DND-41 (cell line): ENCODE results near the gene DCPS.
"Not testable (repeated sequence)": the region's sequence is repeated elsewhere in the genome, so short reads cannot be mapped to it uniquely, and the experiment has no call there.

Experiments
- ATAC-seq: fragments of 200-7000 bp; cut with Tn5 transposase; 3 replicates; pipeline ENCODE4 v1.9.1; 2021; ENCODE audit warnings: low read depth; ENCODE audit not compliant: insufficient read depth
- DNase-seq: peaks from one replicate; pipeline ENCODE4 v3.0.0-alpha.2; 2020
- H2AFZ ChIP-seq: 2 replicates; pipeline ENCODE4 v1.6.0; 2012; ENCODE audit warnings: low read depth, low read length
- H3K27ac ChIP-seq: 2 replicates; pipeline ENCODE4 v1.5.1; 2012; ENCODE audit warnings: low read length, inconsistent platforms
- H3K27me3 ChIP-seq: fragments of 200-600 bp; sonication (generic); 2 replicates; pipeline ENCODE4 v1.6.0; 2012; ENCODE audit warnings: low read length, mild to moderate bottlenecking, inconsistent platforms; ENCODE audit not compliant: insufficient read depth, poor library complexity
- H3K36me3 ChIP-seq: 2 replicates; pipeline ENCODE4 v1.5.1; 2012; ENCODE audit warnings: low read length, inconsistent platforms; ENCODE audit not compliant: insufficient read depth
- H3K4me1 ChIP-seq: 2 replicates; pipeline ENCODE4 v1.5.1; 2012; ENCODE audit warnings: mild to moderate bottlenecking, low read length; ENCODE audit not compliant: insufficient read depth
- H3K4me2 ChIP-seq: 2 replicates; pipeline ENCODE4 v1.6.0; 2012; ENCODE audit warnings: mild to moderate bottlenecking, moderate library complexity, low read length, inconsistent platforms; ENCODE audit not compliant: insufficient read depth
- H3K4me3 ChIP-seq, 2 experiments: fragments of 200-600 bp in 1 of 2; shearing (Covaris generic) in 1 of 2; 2 replicates each; pipeline ENCODE4 v1.5.1; 2012 to 2016; ENCODE audit warnings: inconsistent platforms in 2 of 2, low read length in 2 of 2, mild to moderate bottlenecking in 2 of 2, low read depth in 1 of 2, moderate library complexity in 1 of 2
- H3K79me2 ChIP-seq: 2 replicates; pipeline ENCODE4 v1.6.0; 2012; ENCODE audit warnings: low read length, inconsistent platforms; ENCODE audit not compliant: insufficient read depth
- H3K9ac ChIP-seq: 2 replicates; pipeline ENCODE4 v1.6.0; 2012; ENCODE audit warnings: low read depth, mild to moderate bottlenecking, inconsistent platforms, low read length, moderate library complexity
- H3K9me3 ChIP-seq: 2 replicates; pipeline ENCODE4 v1.5.1; 2012; ENCODE audit warnings: low read length, moderate library complexity, mild to moderate bottlenecking, inconsistent platforms; ENCODE audit not compliant: insufficient read depth, severe bottlenecking
- H4K20me1 ChIP-seq: 2 replicates; pipeline ENCODE4 v1.6.0; 2012; ENCODE audit warnings: low read length; ENCODE audit not compliant: insufficient read depth
- CTCF ChIP-seq: IDR thresholded peaks from 2 replicates; pipeline ENCODE4 v1.5.1; 2012; ENCODE audit warnings: borderline replicate concordance, low read length, moderate library complexity, mild to moderate bottlenecking; ENCODE audit not compliant: poor library complexity, severe bottlenecking; ENCODE audit errors: extremely low read depth
- EZH2 ChIP-seq: IDR thresholded peaks from 3 replicates; pipeline ENCODE4 v1.6.1; 2012; ENCODE audit warnings: borderline replicate concordance, low read depth, mild to moderate bottlenecking, moderate library complexity, low read length, inconsistent platforms; ENCODE audit not compliant: severe bottlenecking

The DCPS gene

GRCh38 chr11:126308271-126308671 is 4.4 kb downstream of the DCPS start:
- Histone ChIP-seq H3K79me2 (peaks cover 33% of the 10 kb centered on the region), H3K4me3 (no peak overlapping the region), H2AFZ (no peak overlapping the region), H3K27me3 (no peaks in the 10 kb centered on the region), H3K9ac (no peak overlapping the region), H3K9me3 (no peaks in the 10 kb centered on the region), H4K20me1 (no peaks in the 10 kb centered on the region), H3K27ac (no peak overlapping the region), H3K4me1 (peaks cover 36% of the 10 kb centered on the region), H3K4me2 (no peak overlapping the region), H3K36me3 (peaks cover 30% of the 10 kb centered on the region)
- no peak for DNase-seq
- no peak for TF ChIP-seq EZH2
- TF ChIP-seq CTCF, result no peak
- no peak for ATAC-seq

GRCh38 chr11:126308771-126309170 is 4.9 kb downstream of the DCPS start:
- H3K27me3 ChIP-seq, H3K27ac ChIP-seq, DNase-seq, H4K20me1 ChIP-seq, H2AFZ ChIP-seq, ATAC-seq, H3K4me2 ChIP-seq, H3K9me3 ChIP-seq, H3K4me3 ChIP-seq, H3K9ac ChIP-seq: not testable (repeated sequence)
- Histone ChIP-seq H3K36me3 (peaks cover 30% of the 10 kb centered on the region), H3K4me1 (peaks cover 35% of the 10 kb centered on the region), H3K79me2 (peaks cover 28% of the 10 kb centered on the region)

GRCh38 chr11:126310200-126310991 is 6.5 kb downstream of the DCPS start:
- Histone ChIP-seq H3K4me1 (peaks cover 23% of the 10 kb centered on the region), H4K20me1 (no peaks in the 10 kb centered on the region), H3K4me3 (no peak overlapping the region), H3K27ac (peak overlapping the region; percentile 51), H3K9me3 (no peaks in the 10 kb centered on the region), H2AFZ (no peak overlapping the region), H3K4me2 (no peak overlapping the region), H3K79me2 (peaks cover 19% of the 10 kb centered on the region), H3K9ac (no peak overlapping the region), H3K36me3 (peaks cover 33% of the 10 kb centered on the region), H3K27me3 (no peaks in the 10 kb centered on the region)
- no peak for TF ChIP-seq EZH2
- TF ChIP-seq CTCF, result peak; percentile 95
- ATAC-seq, result peak; percentile 88
- DNase-seq, result peak; percentile 70

GRCh38 chr11:126310992-126311310 is 7.1 kb downstream of the DCPS start:
- DNase-seq (no peak), ATAC-seq (no peak)
- Histone ChIP-seq H3K27ac (peak overlapping the region; percentile 51), H3K4me1 (peaks cover 18% of the 10 kb centered on the region), H3K36me3 (peaks cover 33% of the 10 kb centered on the region), H3K9me3 (no peaks in the 10 kb centered on the region), H3K9ac (no peak overlapping the region), H3K27me3 (no peaks in the 10 kb centered on the region), H3K4me3 (no peak overlapping the region), H3K79me2 (peaks cover 13% of the 10 kb centered on the region), H2AFZ (no peak overlapping the region), H4K20me1 (no peaks in the 10 kb centered on the region), H3K4me2 (no peak overlapping the region)
- TF ChIP-seq CTCF, result no peak
- TF ChIP-seq EZH2, result no peak
